CD4-positive, alpha-beta T cell treated with Interleukin-6 at 100 ng/mL for 8 hours (primary cell): Measurements from ENCODE around the gene C8G.

ENCODE experiments used
- DNase-seq: peaks from one replicate; pipeline ENCODE4 v3.0.0-alpha.2; 2020; ENCODE audit warnings: mixed read lengths, low spot score

Gene C8G

GRCh38 chr9:136941231-136942111 is 3.6 kb upstream of the C8G start:
- DNase-seq: no peak

DNA sequence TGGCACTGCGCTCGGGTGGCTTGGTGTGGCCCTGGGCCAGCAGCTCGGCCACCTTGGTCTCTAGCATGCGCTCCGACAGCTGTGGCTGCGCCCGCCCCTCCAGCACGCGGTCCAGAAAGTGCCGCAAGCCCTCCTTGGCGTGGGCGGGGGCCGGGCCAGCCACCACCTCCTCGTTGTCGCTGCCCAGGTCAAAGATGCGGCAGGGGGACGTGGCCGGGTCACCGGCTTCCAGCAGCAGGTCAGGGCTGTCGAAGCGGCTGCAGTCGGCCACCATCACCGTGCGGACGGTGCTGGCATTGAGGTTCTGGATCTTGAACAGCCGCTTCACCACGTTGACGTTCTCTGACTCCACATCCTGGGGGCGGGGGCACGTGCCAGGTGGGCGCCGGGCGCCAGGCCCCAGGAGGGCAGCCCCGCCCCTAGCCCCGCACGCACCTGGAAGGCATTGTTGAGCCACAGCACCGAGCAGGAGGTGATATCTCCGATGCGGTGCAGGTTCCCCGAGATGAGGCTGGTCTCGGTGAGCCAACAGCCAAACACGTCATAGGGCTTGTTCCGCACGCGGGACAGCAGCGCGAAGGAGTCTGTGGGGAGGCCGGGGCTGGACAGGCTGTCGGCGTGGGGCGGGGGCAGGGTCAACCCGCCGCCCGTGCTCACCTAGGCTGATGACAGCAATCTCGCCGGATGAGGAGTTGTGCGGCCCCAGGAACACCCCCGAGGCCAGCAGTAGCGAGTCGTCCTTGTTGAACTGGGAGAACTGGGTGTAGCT is 2.7 kb upstream of the C8G start:
- DNase-seq: no peak

GRCh38 chr9:136942881-136943230 is 2.2 kb upstream of the C8G start:
- DNase-seq: no peak

GRCh38 chr9:136943291-136944211 is 1.5 kb upstream of the C8G start:
- DNase-seq: no peak

DNA sequence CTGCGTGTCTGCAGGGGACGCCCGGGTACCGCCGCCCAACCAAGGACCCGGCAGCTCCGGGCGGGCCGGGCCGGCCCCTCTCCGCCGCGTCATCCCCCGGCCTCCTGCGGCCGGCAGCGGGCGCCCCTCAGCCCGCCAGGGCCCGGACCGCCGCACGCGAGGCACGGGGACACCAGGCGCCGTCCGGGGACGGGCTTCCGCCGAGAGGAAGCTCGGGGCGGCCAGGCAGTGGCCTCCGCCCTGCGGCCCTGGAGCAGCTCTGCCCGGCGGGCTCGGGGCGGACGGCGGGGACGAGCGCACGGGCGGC is 878 bp upstream of the C8G start:
- DNase-seq: no peak

DNA sequence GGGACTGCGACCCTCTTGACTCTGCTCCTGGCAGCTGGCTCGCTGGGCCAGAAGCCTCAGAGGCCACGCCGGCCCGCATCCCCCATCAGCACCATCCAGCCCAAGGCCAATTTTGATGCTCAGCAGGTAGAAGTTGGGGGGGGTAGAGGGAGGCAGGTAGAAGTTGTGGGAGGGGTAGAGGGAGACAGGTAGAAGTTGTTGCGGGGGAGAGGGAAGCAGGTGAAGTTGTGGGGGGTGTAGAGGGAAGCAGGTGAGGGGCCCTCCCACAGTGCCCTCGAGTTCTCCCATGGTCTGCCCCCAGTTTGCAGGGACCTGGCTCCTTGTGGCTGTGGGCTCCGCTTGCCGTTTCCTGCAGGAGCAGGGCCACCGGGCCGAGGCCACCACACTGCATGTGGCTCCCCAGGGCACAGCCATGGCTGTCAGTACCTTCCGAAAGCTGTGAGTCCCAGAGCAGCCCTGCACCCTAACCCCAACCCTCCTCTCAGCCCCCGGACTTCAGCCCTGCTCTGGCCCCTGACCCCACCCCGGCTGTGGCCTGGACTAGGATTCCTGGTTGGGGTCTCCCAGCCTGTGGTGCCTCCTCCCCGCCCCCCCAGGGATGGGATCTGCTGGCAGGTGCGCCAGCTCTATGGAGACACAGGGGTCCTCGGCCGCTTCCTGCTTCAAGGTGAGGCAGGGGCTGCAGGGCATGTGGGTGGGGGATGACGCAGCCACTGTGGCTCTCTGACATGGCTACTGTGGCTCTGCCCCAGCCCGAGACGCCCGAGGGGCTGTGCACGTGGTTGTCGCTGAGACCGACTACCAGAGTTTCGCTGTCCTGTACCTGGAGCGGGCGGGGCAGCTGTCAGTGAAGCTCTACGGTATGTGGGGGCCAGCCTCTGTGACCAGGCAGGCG is 537 bp downstream of the C8G start:
- DNase-seq: no peak

- DNase-seq: no peak
Observed at GRCh38 chr9:136946228-136947027, 1.4 kb downstream of the C8G start.

GRCh38 chr9:136947028-136947891 is 2.2 kb downstream of the C8G start:
- DNase-seq: no peak

DNA sequence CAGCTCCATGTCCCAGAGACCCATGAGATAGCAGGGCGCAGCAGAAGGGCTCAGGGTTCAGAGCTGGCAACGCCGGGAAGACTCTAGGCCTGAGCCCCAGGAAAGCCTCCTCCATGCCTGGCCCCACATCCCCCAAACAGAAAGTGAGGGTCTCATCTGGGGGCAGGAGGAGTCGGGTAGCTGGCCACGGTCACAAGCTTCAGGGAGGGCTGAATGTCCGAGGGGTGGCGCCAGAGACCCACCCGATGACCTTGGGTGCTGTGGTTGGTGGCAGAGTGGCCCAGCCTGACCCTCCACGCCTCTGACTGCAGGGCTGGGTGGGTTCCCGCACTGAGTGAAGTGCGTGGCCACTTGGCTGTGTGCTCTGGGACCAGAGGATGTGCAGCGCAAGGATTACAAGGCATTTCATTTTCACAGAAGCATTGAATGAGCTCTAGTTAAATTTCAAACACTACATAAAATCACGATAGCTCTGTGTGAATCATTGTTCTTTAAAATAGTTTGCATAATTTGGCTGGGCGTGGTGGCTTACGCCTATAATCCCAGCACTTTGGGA is 3.0 kb downstream of the C8G start:
- DNase-seq: no peak

GRCh38 chr9:136949239-136949816 is 4.3 kb downstream of the C8G start:
- no peak for DNase-seq

DNA sequence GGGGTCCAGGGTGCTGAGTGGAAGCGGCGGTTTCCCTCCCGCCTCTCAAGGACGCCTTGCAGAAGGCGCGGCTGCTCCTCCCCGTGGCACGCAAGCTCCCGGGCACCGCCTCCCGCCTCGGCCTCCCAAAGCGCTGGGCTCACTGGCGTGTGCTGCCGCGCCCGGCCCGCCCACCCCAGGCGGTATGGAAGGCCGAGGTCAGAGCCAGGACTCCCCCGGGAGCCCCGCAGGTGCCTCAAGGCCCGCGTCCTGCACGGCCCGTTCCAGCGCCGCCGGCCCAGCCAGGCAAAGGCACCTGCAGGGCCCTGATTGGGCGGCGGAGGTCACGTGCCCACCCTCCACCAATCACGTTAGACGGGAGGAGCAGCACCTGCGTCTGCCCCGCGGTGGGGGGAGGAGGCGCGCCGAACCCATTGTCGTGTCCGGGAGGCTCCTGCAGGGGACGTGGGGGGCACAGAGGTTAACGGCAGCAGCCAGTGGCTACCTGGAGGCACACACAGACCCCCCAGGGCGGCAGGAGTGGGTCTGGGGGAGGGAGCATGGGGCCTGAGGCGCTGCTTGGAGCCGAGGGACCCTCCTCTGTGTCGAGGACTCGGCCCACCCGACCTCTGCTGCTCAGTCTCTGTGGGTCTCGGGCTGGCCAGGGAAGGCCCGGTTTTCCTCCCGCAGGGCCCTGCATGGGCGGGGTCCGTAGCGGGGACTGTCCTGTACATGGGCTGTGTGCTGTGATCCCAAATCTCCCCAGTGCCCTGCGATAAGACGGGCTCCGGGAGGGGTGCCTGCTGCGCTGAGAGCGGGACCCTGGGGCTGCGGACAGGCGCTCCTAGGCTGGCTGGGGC is 5.0 kb downstream of the C8G start:
- DNase-seq: peak; percentile 97

- DNase-seq: no peak
Observed at GRCh38 chr9:136950656-136951276, 5.7 kb downstream of the C8G start.

DNA sequence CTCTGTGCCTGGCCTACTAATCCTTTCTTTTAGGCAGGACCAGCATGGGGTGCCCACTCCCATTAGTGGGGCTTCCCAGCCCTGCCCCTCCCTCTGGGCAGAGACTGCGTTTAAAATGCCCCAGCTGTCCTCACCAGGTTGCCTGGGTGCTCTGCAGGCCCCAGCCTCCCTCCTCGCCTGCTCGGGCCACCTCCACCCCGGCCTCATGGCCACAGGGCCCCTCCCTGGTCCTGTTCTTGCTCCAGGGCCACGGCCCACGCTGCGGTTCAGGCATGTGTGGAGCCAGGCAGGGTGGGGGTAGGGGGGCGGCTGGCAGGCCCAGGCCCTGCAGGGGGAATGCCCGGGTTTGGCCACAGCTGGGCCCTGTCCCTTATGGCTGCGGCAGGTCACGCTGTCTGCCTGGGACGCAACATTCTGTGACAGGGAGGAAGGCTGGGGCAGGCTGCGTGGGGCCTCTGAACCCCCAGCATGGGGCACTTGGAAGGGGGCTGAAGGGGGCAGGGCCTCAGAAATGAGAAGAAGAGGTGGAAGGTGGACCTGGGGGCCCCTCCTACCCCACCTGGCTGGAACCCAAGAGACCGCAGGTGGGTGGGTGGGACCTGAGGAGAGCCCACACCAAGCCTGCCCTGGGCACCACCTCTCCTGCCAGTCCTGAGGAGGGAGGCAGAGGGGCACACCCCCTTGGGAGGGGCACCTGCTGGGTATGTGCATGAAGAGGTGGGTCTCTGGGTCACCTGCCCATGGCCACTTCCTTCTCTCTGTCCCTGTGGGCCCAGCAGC is 6.7 kb downstream of the C8G start, which contains the start of gene LCN12:
LCN12 (plus strand) TSS at position 733 of the 780 bp plus-strand sequence. CDS start 55 bp downstream, outside the sequence.
- DNase-seq: no peak

DNA sequence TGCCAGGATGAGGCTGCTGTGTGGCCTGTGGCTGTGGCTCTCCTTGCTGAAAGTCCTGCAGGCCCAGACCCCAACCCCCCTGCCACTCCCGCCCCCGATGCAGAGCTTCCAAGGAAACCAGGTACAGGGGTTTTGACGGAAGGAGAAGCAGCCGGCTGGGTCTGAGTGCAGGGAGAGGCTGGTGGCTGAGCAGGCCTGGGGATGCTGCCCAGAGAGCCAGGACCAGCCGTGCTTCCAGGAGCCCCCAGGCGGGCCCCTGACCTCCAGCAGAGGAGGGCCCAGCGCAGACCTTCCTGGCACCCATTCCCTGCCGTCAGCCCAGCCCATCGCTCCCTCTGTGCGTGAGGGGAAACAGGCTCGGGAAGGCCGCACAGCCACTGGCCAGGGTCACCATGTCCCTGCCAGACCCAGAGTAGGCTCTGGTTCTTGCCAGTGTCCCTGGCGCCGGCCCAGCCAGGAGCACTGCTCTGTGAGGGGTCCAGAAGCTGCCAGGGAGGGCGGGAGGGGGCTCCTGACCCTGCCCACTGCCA is 7.3 kb downstream of the C8G start:
- no peak for DNase-seq

- DNase-seq: no peak
Observed at GRCh38 chr9:136952876-136953770, 8.1 kb downstream of the C8G start.
